Right cardiac atrium (tissue), 5 donors: ENCODE results near the gene CREM. TPM values are rescaled to one million over a fixed set of nuclear protein-coding genes. Genes with fewer than 3 reads are reported as not detected.
A peak's percentile ranks its signal among the peaks of the same experiment; 100 is the strongest.

ENCODE experiments used
- ATAC-seq, 2 donors: fragments of 200-7000 bp; cut with Tn5 transposase; one replicate each; pipeline versions ENCODE4 v1.8.0 to v1.9.1; 2020; ENCODE audit warnings: moderate library complexity in 2 of 2, mild to moderate bottlenecking in 1 of 2
- DNase-seq, 3 donors: peaks; one replicate each; pipeline ENCODE4 v3.0.0-alpha.2; 2020
- H3K27ac ChIP-seq: one replicate; pipeline ENCODE4 v1.5.1; 2013; ENCODE audit warnings: mild to moderate bottlenecking, low read length, control low read depth, moderate library complexity
- H3K27me3 ChIP-seq: one replicate; pipeline ENCODE4 v1.6.1; 2013; ENCODE audit not compliant: control insufficient read depth, insufficient read depth
- H3K4me1 ChIP-seq: one replicate; pipeline ENCODE4 v1.6.1; 2013; ENCODE audit warnings: low read length; ENCODE audit not compliant: control insufficient read depth, insufficient read depth
- H3K4me3 ChIP-seq: one replicate; pipeline ENCODE4 v1.5.1; 2013; ENCODE audit warnings: low read length, control low read depth
- H3K9me3 ChIP-seq: one replicate; pipeline ENCODE4 v1.6.1; 2013; ENCODE audit warnings: low read length; ENCODE audit not compliant: control insufficient read depth
- WGBS: extraction: QIAGEN DNeasy Blood & Tissue Kit; methylation state at CpG from one replicate; pipeline ENCODE4 v1.1.7; 2013; 5-methylcytosine and 5-hydroxymethylcytosine counted together
- intact Hi-C, 4 donors: fragments of 100-400 bp; cut with DNase I; formaldehyde crosslinking; loops; one replicate each; pipeline versions ENCODE4 v1.11.0 to v1.14.0; 2022 to 2023
- polyA plus RNA-seq: library from polyadenylated mRNA; stranded (reverse); fragments of 200-250 nt; gene quantifications from one replicate; pipeline ENCODE4 v1.2.3, GENCODE V29; 2013
- total RNA-seq, 4 donors: library from RNA; stranded (reverse); fragmentation: NEBNext Ultra II Directional; extraction: Animal tissue kit (Norgen Biotek cat#: 25700); gene quantifications; one replicate each; pipeline ENCODE4 v1.2.1, GENCODE V29; 2021
- donor health status: healthy with polysubstance abuse.
- donor health status: DM: no; HTN: yes; CAD: no.
- donor health status: DM: no; HTN: no; CAD: no.
- donor health status: DM: no; HTN: yes; CAD: no; lungs with severe emphysema.
- donor health status: DM: yes; HTN: yes; CAD: no.

CREM gene
- total and polyA plus RNA-seq, 5 donors = 31.9 to 41.0 (median 39.1) TPM

GRCh38 chr10:35135861-35136260 is 9.2 kb downstream of the CREM start:
- no peak overlapping the region for H3K4me3 ChIP-seq
- DNase-seq = peak in 1 of 3 donors; percentile 43
- no peak for ATAC-seq
- 63% methylated on average over 5 of the region's 5 CpGs for WGBS
- H3K9me3 ChIP-seq = no peaks in the 10 kb centered on the region
- H3K27me3 ChIP-seq = no peaks in the 10 kb centered on the region
- intact Hi-C loops = no loop called here
- peaks cover 1% of the 10 kb centered on the region for H3K4me1 ChIP-seq
- H3K27ac ChIP-seq = no peak overlapping the region

GRCh38 chr10:35136263-35136815 is 9.7 kb downstream of the CREM start:
- no peak overlapping the region for H3K27ac ChIP-seq
- peak in 1 of 2 donors; percentile 32 for ATAC-seq
- H3K4me1 ChIP-seq = peaks cover 1% of the 10 kb centered on the region

GRCh38 chr10:35140126-35140525 is 13.5 kb downstream of the CREM start:
- intact Hi-C loops = no loop called here
- 91% methylated on average over 6 of the region's 6 CpGs for WGBS
- no peaks in the 10 kb centered on the region for H3K27me3 ChIP-seq
- ATAC-seq (no peak), DNase-seq (no peak)
- H3K27ac ChIP-seq = no peak overlapping the region
- H3K4me3 ChIP-seq = no peak overlapping the region
- H3K4me1 ChIP-seq = peaks cover 3% of the 10 kb centered on the region
- no peaks in the 10 kb centered on the region for H3K9me3 ChIP-seq

More at GRCh38 chr10:35136263-35136815, 9.7 kb downstream of the CREM start:
- Histone ChIP-seq H3K27me3 (no peaks in the 10 kb centered on the region), H3K9me3 (no peaks in the 10 kb centered on the region), H3K4me3 (no peak overlapping the region)
- WGBS = 79% methylated on average over 4 of the region's 4 CpGs
- no peak for DNase-seq
- intact Hi-C loops = no loop called here

GRCh38 chr10:35140727-35141126 is 14.1 kb downstream of the CREM start:
- Histone ChIP-seq H3K9me3 (no peaks in the 10 kb centered on the region), H3K4me1 (peaks cover 1% of the 10 kb centered on the region), H3K4me3 (no peak overlapping the region), H3K27ac (no peak overlapping the region), H3K27me3 (no peaks in the 10 kb centered on the region)
- intact Hi-C loops = no loop called here
- 63% methylated on average over 3 of the region's 3 CpGs for WGBS
- no peak for ATAC-seq
- DNase-seq = no peak

GRCh38 chr10:35150308-35150707 is 23.7 kb downstream of the CREM start:
- no peak for ATAC-seq
- Histone ChIP-seq H3K27ac (no peak overlapping the region), H3K4me1 (peaks cover 2% of the 10 kb centered on the region), H3K27me3 (no peaks in the 10 kb centered on the region), H3K4me3 (no peak overlapping the region), H3K9me3 (no peaks in the 10 kb centered on the region)
- WGBS = 98% methylated on average over 6 of the region's 6 CpGs
- no peak for DNase-seq
- intact Hi-C loops = no loop called here

- Histone ChIP-seq H3K27me3 (no peaks in the 10 kb centered on the region), H3K4me3 (no peak overlapping the region), H3K9me3 (no peaks in the 10 kb centered on the region), H3K4me1 (peaks cover 2% of the 10 kb centered on the region), H3K27ac (no peak overlapping the region)
- WGBS = 72% methylated on average over 3 of the region's 3 CpGs
- no peak for DNase-seq
- no peak for ATAC-seq
- intact Hi-C loops = no loop called here
Measured at GRCh38 chr10:35152992-35153391, 26.3 kb downstream of the CREM start.

- no peaks in the 10 kb centered on the region for H3K9me3 ChIP-seq
- no peak overlapping the region for H3K27ac ChIP-seq
- ATAC-seq (peak; percentile 88 to 92), DNase-seq (no peak)
- peak overlapping the region; percentile 2 for H3K4me3 ChIP-seq
- peaks cover 2% of the 10 kb centered on the region for H3K4me1 ChIP-seq
- 12% methylated on average over 4 of the region's 4 CpGs for WGBS
- intact Hi-C loops = no loop called here
- no peaks in the 10 kb centered on the region for H3K27me3 ChIP-seq
Measured at GRCh38 chr10:35153716-35154115, 27.1 kb downstream of the CREM start.

GRCh38 chr10:35160743-35161142 is 34.1 kb downstream of the CREM start:
- intact Hi-C loops = no loop called here
- WGBS = 93% methylated on average over 1 of the region's 1 CpG

GRCh38 chr10:35161906-35162305 is 35.3 kb downstream of the CREM start:
- intact Hi-C loops = no loop called here
- 99% methylated on average over 2 of the region's 2 CpGs for WGBS
- Histone ChIP-seq H3K4me1 (no peaks in the 10 kb centered on the region), H3K27ac (no peak overlapping the region), H3K9me3 (no peaks in the 10 kb centered on the region), H3K4me3 (no peak overlapping the region), H3K27me3 (no peaks in the 10 kb centered on the region)
- DNase-seq (no peak), ATAC-seq (no peak)

More at GRCh38 chr10:35160743-35161142, 34.1 kb downstream of the CREM start:
- no peak for ATAC-seq
- DNase-seq = no peak
- H3K27ac ChIP-seq = no peak overlapping the region
- no peaks in the 10 kb centered on the region for H3K9me3 ChIP-seq
- no peak overlapping the region for H3K4me3 ChIP-seq
- no peaks in the 10 kb centered on the region for H3K4me1 ChIP-seq
- no peaks in the 10 kb centered on the region for H3K27me3 ChIP-seq

- WGBS = 80% methylated on average over 4 of the region's 4 CpGs
- ATAC-seq = no peak
Measured at GRCh38 chr10:35165136-35165535, 38.5 kb downstream of the CREM start.

GRCh38 chr10:35165811-35166210 is 39.2 kb downstream of the CREM start:
- H3K4me3 ChIP-seq = no peak overlapping the region
- H3K27ac ChIP-seq = no peak overlapping the region
- no peak for ATAC-seq
- no peak for DNase-seq
- no peaks in the 10 kb centered on the region for H3K9me3 ChIP-seq
- no peaks in the 10 kb centered on the region for H3K4me1 ChIP-seq
- 96% methylated on average over 2 of the region's 2 CpGs for WGBS
- no peaks in the 10 kb centered on the region for H3K27me3 ChIP-seq
- intact Hi-C loops = no loop called here

More at GRCh38 chr10:35165136-35165535, 38.5 kb downstream of the CREM start:
- DNase-seq = no peak
- Histone ChIP-seq H3K9me3 (no peaks in the 10 kb centered on the region), H3K4me3 (no peak overlapping the region), H3K4me1 (no peaks in the 10 kb centered on the region), H3K27me3 (no peaks in the 10 kb centered on the region), H3K27ac (no peak overlapping the region)
- intact Hi-C loops = no loop called here

- 92% methylated on average over 6 of the region's 6 CpGs for WGBS
- intact Hi-C loops = no loop called here
- Histone ChIP-seq H3K4me3 (no peak overlapping the region), H3K27me3 (no peaks in the 10 kb centered on the region), H3K4me1 (no peaks in the 10 kb centered on the region), H3K9me3 (no peaks in the 10 kb centered on the region), H3K27ac (no peak overlapping the region)
- ATAC-seq (no peak), DNase-seq (no peak)
Measured at GRCh38 chr10:35166607-35167006, 40.0 kb downstream of the CREM start.
